ENCODE measurements around the gene CPSF3.

DNA sequence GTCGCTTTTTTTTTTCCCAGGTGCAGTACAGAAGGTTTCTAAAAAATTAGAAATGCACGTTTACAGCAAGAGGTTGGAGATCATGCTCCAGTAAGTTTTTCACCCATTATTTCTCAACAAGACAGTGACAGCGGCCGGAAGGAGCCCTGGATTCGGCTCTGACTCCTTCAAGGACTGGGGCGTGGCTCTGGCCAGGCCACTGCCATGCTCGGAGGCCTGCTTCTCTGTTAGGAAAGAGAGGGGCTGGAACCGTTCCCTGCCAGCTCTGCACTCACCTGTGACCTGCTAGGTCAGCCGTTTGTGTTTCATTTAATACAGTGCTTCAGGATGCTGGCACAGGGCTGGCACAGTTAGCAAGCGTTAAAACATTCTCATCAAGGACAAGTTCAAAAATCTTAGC, 44.2 kb downstream of the CPSF3 start:
- TF ChIP-seq GATA2 (IDR thresholded peaks at IDR 0.05; ENCODE audit: low read depth, low read length) (no peak), GATA3 (IDR thresholded peaks at IDR 0.05; ENCODE audit: low read depth, low read length) (no peak)

Measured in SH-SY5Y (cell line).